ENCODE measurements around the gene DCST2. TPM values are rescaled to one million over a fixed set of nuclear protein-coding genes. Genes with fewer than 3 reads are reported as not detected.

The DCST2 gene
- total and polyA plus RNA-seq, 9 of the 15 experiments (the other 6 are each of a cell fraction or from before 2014, with no cell fraction given): 0.09 to 0.49 (median 0.11) TPM; not detected in 3

GRCh38 chr1:155012026-155012546 is 21.5 kb downstream of the DCST2 start (continued):
- TF ChIP-seq E4F1 (CRISPR knock-in tag; IDR thresholded peaks at IDR 0.05; ENCODE audit: borderline replicate concordance) (no peak), ZNF347 (CRISPR knock-in tag; IDR thresholded peaks at IDR 0.05; ENCODE audit: low read depth) (no peak), ZNF174 (CRISPR knock-in tag; IDR thresholded peaks at IDR 0.05) (no peak), KDM1A (IDR thresholded peaks at IDR 0.05) (peak in 1 of 2 experiments; percentile 49; a peak in 1 of 4 replicates), BDP1 (IDR thresholded peaks at IDR 0.05; ENCODE audit: insufficient read depth, insufficient read length) (no peak), FOXO4 (CRISPR knock-in tag; IDR thresholded peaks at IDR 0.05) (no peak), ZNF444 (CRISPR knock-in tag; IDR thresholded peaks at IDR 0.05) (peak; percentile 79), STAG1 (CRISPR knock-in tag; IDR thresholded peaks at IDR 0.05; ENCODE audit: borderline replicate concordance) (no peak), RFX1 (IDR thresholded peaks at IDR 0.05) (peak; percentile 88), FOXP1 (CRISPR knock-in tag; IDR thresholded peaks at IDR 0.05) (no peak), ID3 (CRISPR knock-in tag; IDR thresholded peaks at IDR 0.05) (no peak), ID3 (tag; IDR thresholded peaks at IDR 0.05) (no peak), MYC (IDR thresholded peaks at IDR 0.05; ENCODE audit: low read depth, low read length) (peak; percentile 14; the same call in 1 of the 2 replicates), MYC (CRISPR knock-in tag; IDR thresholded peaks at IDR 0.05; ENCODE audit: borderline replicate concordance, low read depth) (no peak), ARNT (IDR thresholded peaks at IDR 0.05) (no peak), MTF1 (CRISPR knock-in tag; IDR thresholded peaks at IDR 0.05; ENCODE audit: borderline replicate concordance) (no peak), ZNF76 (CRISPR knock-in tag; IDR thresholded peaks at IDR 0.05; ENCODE audit: borderline replicate concordance) (no peak), TGIF2 (CRISPR knock-in tag; IDR thresholded peaks at IDR 0.05) (no peak), ZC3H8 (IDR thresholded peaks at IDR 0.05) (no peak), RBFOX2 (IDR thresholded peaks at IDR 0.05; ENCODE audit: low read depth, low read length) (no peak; the same call in none of the 2 replicates), MCM3 (IDR thresholded peaks at IDR 0.05) (no peak), HEY1 (CRISPR knock-in tag; IDR thresholded peaks at IDR 0.05; ENCODE audit: borderline replicate concordance) (no peak), BRF2 (IDR thresholded peaks at IDR 0.05; ENCODE audit: borderline replicate concordance, insufficient read depth, insufficient read length) (no peak), BMI1 (IDR thresholded peaks at IDR 0.05; ENCODE audit: low read length) (no peak), SREBF2 (CRISPR knock-in tag; IDR thresholded peaks at IDR 0.05) (no peak), CEBPB (tag; IDR thresholded peaks at IDR 0.05) (peak; percentile 50)

Data from K562 (cell line).